GM19193 (cell line): Measurements from ENCODE around the gene IFFO2.

Source experiments
- POLR2A ChIP-seq: IDR thresholded peaks from 4 replicates; pipeline ENCODE4 v1.6.1; 2011; ENCODE audit not compliant: insufficient read depth, insufficient read length; ENCODE audit errors: extremely low read depth

Gene IFFO2

DNA sequence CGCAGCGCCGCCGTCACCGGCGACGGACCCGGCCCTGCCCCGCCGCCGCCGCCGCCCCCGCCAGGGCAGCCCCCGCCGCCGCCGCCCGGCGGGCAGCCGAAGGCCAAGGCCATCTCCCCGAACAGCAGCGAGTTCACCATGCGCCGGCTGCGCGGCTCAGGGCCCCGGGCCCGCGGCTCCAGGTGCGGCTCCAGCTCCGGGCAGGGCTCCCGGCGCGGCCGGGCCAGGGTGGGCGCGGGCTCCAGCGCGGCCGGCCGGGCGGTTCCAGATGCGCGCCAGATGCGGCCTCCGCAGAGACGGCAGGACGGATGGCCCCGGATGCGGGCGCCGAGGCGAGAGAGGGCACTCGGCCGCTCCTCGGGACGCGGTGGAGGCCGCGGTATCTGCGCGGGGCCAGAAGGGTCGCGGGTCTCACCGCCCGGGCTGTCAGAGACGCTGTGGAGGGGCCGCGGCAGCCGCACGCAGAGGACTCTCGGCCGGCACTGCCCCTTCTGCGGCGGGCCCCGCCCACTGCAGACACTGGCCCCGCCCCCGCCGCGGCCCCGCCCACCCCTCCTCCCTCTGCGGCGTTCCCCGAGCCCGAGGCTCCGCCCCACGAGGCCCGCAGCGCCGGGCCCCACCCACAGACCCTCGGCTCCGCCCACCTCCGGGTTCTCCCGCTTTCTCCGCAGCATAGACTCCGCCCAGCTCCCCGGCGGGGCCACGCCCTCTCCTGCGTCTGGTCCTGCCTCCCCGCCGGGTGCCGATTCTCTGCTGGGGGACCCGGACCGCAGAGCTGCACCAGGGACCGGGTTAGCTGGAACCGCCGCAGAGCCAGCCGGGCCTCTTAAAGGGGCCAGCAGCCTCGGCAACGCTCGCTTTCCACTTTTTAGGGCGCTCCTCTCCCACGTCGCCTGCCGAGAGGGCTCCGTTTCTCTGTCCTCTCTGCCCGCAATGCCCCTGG, at the start of gene IFFO2:
Gene IFFO2, minus strand, starts transcription at position 484 of the 943 bp plus-strand sequence. Its CDS starts 344 bp downstream, at position 140.
- TF ChIP-seq POLR2A, result peak; percentile 70

DNA sequence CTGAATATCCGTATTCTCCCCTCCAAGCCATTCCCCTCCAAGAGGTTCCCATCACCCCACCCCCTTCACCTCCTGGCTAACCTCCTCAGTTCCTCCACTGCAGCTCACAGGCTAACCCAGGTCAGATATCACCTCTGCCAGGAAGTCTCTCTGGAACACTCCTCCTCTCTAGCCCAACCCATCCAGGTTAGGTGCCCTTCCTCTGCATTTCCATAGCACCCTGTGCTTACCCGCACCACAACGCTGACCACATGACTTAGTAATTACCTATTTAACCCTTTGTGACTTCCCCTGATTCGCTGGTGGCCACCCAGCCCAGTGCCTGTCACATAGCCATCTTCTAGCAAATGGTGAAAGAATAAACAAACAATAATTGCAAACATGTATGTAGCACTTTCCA, 49.5 kb upstream of the IFFO2 start:
- no peak for TF ChIP-seq POLR2A

DNA sequence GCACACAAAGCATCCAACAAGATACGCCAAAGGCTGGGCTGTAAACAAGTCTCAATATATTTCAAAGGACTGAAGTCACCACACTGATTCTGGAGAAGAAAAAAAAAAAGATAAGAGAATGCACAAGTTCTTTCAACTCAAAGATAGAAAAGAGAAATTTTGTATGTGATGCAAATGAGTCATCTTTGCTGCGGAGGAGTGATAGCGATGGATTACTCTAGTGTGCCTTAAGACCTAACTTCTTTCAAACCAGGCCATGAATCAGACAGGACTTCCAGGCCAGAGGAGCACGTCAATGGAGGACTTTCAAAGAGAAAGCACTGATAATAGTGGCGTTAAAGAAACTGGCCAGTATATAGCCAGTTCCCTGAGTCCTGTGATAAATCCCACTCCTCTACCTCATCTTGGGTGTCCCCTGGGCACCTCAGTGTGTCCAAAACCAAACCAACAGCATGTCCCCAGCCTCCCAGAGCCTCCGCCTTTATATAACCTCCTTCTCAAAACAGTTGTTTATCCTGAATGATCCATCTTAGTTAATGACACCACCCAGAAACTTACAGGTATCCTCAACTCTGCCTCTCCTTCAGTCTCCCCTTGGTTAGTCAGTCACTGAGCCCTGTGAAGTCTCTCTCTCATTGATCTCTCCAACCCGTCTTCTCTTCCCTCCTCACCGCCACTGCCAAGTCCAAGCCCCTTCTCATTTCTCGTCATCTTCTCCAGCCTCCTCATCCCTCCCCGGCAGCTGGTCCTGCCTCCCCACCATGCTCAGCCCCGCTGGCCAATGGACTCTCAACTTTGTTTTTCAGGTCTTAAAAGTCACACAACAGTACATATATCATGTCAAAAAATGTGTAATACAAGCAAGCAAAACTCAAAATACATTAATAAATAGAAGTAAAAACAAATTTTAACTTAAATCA, 47.2 kb upstream of the IFFO2 start:
- no peak for TF ChIP-seq POLR2A

GRCh38 chr1:19000065-19000464, 43.6 kb upstream of the IFFO2 start:
- TF ChIP-seq POLR2A, result no peak

- no peak for TF ChIP-seq POLR2A
Observed at GRCh38 chr1:18999359-18999758, 42.9 kb upstream of the IFFO2 start.

DNA sequence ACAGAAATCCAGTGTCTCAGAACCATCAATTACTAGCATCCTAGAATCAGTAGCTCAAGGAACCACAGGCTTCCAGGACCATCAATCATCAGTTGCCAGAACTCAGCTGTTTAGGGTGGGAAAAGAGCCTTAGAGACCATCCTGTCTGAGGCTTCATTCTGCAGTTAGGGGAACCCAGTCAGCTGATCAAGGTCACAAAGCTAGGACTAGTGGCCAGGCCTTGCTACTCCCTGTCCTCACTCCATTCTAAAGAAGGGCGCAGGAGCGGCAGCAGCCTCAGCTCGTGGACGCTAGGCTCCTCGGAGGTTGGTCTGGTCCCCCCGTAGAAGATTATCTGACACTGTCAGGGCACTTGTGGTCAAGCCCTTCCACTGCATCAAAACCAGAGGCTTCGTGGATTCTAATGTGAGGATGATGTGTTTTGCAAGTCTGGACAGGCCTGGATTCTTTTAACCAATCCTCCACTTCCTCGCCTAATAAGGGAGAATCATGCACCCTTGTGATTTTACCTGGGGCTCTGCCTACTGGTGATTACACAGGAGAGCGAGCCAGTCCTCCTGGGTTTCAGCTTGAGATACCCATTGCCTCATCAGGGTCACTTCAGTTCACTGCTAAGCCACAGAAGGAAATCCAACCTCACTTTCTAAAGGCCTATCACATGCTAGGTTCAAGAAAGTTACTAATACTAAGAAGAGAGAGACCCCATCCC, 41.7 kb upstream of the IFFO2 start:
- no peak for TF ChIP-seq POLR2A

GRCh38 chr1:18997508-18997907, 41.0 kb upstream of the IFFO2 start:
- no peak for TF ChIP-seq POLR2A

- no peak for TF ChIP-seq POLR2A
Observed at GRCh38 chr1:18996548-18997177, 40.2 kb upstream of the IFFO2 start.

DNA sequence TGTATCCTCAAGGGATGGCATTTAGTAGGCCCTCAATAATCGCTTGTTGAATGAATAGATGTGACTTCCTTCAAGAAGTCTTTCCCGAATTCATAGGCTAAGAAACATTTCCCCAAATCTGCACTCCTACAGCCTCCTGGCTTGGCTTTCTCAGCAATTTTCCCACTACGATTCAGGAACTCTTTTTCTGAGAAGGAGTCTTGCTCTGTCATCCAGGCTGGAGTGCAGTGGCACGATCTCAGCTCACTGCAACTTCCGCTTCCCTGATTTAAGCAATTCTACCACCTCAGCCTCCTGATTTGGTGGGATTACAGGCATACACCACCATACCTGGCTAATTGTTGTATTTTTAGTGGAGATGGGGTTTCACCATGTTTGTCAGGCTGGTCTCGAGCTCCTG, 37.9 kb upstream of the IFFO2 start:
- no peak for TF ChIP-seq POLR2A

DNA sequence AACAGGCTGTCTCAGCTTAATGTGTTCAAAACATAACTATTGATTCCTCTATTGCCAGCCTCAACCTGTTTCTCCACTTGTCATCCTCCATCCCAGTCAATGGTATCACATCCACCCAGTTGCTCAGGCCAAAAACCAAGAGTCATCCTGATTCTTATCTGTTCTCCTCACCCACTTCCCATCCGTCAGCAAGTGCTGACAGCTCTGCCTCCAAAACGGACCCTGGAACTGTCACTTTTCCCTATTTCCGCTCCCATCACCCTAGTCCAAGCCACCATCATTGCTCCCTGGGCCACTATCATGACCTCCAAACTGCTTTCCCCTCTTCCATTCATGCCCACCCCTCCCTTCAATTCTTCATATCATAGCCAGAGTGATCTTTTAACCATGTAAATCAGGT, 36.2 kb upstream of the IFFO2 start:
- TF ChIP-seq POLR2A, result no peak

GRCh38 chr1:18991585-18991984, 35.1 kb upstream of the IFFO2 start:
- TF ChIP-seq POLR2A, result no peak

- no peak for TF ChIP-seq POLR2A
Observed at GRCh38 chr1:18989896-18990295, 33.4 kb upstream of the IFFO2 start.

DNA sequence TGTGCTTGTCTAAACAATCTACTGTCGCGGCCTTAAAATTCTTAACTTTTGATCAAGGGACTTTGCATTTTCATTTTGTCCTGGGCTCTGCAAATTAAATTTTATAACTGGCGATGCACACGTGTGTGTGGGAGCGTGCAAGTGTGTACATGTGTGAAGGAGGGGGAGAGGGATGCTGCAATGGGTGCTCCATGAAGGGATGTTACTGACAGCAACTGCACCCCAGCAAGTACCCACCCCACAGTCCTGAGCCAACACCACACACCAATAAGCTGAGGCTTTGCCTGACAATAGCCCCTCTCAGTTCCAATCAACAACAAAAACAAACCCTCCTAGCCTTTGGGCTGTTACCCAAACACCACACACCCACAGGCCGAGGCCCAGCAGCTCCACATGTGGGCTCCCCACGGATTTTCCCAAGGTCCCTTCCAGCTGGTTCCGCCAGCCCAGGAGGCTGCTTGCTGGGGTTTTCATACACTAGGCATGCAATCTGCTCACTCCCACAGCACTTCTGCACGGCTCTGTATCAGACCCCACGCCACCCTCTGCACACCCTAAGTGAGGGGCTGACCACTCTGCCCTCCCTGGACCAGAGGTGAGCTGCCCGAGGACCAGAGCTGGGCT, 32.8 kb upstream of the IFFO2 start:
- no peak for TF ChIP-seq POLR2A

GRCh38 chr1:18981242-18981641, 24.8 kb upstream of the IFFO2 start:
- no peak for TF ChIP-seq POLR2A
